Jurkat, Clone E6-1 (cell line): Measurements from ENCODE around the gene HDHD5. TPM values are rescaled to one million over a fixed set of nuclear protein-coding genes. Genes with fewer than 3 reads are reported as not detected.
A peak's percentile ranks its signal among the peaks of the same experiment; 100 is the strongest.

Source experiments
- DNase-seq: peaks from one replicate; pipeline ENCODE4 v3.0.0-alpha.2; 2011; ENCODE audit warnings: low read depth, low spot score
- H3K4me3 ChIP-seq: 2 replicates; pipeline ENCODE4 v1.5.1; 2011; ENCODE audit warnings: mild to moderate bottlenecking, low read length, control low read depth, moderate library complexity
- polyA plus RNA-seq: library from polyadenylated mRNA; unstranded; fragments of >200 nt; gene quantifications from one replicate; pipeline ENCODE4 v1.2.1, GENCODE V29; 2012; ENCODE audit warnings: missing spikeins; ENCODE audit not compliant: insufficient read length, insufficient read depth

The HDHD5 gene
- polyA plus RNA-seq, result 89.4 TPM

DNA sequence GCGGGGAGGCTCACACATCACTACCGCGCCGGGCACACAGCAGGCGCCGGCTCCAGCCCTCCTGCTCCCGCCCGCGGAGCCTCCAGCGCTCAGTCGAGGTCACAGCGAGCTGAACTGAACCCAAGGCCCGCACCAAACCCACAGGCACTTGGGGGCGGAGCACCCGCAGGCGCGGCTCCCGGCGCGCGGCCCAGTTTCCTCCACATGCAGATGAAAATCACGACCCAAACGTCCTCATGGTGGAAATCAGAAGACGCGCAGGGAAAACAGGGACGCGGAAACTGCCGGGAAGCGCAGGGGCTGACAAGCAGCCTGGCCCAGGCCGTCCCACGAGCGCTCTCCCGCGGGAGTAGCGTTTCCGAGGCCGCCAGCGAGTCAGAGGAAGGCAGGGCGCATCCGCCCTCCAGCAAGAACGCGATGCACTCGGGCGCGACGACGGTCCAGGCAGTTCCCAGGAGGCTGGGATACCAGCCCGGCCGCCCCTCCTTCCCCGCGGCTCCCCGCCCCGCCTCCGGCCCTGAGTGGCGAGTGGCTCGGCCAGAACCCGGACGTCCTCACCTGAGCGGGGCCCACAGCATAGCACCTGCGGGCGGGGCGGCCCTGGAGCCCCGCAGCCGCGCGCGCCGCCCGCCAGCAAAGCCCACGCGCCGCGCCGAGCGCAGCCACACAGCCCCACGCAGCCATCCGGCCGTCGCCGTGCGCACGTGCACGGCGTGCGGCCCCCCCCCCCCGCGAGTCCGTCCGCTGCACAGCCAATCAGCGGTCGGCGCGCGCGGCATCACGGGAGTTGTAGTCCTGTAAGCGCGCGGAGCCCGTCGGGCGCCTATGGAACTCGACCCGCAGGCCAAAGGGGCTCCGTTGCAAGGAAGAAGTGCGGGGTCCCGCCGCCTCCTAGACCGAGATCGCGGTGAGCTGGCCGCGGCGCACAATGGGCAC lies at the start of gene HDHD5:
Gene HDHD5, minus strand, starts transcription at position 710 of the 936 bp plus-strand sequence. Its CDS starts 26 bp downstream, at position 684.
- DNase-seq, result peak; percentile 78
- H3K4me3 ChIP-seq, result peak within 1 kb of the TSS; percentile 86

DNA sequence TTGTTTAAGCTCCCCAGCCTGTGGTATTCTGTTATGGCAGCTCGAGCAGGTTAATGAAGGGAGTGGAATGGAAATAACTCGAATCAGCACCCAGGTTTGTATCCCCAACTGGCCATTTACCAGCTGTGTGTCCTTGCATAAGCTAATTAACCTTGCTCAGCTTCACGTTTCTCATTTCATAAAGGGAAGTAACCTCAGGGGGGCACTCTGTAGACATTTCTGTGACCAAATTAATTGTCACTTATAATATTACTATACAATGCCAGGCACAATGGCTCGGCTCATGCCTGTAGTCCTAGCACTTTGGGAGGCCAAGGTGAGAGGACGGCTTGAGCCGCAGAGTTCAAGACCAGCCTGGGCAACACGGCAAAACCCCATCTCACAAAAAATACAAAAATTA lies 46.4 kb upstream of the HDHD5 start:
- DNase-seq, result no peak
- no peak overlapping the region for H3K4me3 ChIP-seq

DNA sequence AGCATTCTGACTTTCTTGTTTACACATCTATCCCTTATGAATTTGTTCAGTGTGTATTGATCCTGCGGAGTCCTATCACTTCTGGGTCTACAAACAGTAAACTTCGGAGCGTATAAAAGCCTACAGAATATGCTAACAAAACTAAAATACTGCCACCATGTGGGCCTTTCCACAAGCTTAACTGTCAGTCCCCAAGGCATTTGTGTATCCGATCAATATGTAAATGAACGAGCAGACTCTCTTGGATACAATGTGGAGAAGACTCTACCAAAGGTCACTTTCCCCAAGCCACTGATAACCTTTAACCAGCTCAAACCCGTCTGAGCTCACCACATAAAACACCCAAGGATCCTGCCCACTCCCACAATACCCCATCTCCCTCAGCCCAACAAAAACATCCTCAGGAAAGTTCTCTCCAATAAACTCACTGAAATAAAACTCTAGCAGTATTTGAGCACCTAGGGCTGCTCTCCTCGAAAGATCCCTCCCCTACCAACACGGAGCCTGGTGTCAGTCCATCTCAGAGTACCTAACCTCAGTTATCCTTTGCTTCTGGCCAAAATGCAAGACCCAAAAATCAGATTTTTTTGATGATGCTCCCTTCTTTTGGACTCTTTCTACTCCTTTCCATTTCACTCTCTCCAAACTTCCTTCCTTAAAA lies 42.3 kb upstream of the HDHD5 start:
- no peak for DNase-seq
- H3K4me3 ChIP-seq, result no peak overlapping the region

DNA sequence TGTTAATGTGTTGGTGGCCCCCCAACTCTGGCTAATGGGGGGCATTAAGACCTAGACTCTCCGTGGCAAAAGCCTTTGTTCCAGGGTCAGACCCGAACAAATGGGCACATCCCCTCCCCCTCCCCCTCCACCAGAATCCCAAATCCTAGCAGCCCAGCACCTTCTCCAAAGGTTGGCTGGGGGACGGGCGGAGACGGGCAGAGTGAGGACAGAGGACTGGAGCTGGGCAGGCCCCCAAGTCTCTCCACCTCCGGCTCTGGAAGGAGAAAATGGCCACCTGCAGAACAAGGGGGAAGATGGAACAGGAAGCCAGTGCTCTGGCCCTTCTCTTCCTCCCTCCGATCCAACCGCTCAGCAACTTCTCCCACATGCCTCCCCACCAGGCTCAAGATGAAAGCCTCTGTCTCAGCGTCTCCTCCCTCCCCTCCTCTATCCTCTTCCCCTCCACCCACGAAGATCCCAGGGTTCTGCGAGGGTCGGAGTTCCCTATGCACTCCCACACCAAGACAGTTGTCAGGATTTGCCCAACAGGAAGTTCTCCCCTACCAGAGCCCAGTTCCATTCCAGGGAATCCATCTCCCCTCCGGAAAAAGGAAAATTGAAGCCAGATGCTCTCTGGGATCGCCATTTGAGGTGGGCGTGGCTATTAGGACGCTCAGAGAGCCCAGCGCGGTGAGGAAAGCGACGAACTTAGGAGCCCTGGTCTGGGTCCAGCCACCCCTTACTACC lies 40.1 kb upstream of the HDHD5 start:
- no peak for DNase-seq
- no peak overlapping the region for H3K4me3 ChIP-seq

DNA sequence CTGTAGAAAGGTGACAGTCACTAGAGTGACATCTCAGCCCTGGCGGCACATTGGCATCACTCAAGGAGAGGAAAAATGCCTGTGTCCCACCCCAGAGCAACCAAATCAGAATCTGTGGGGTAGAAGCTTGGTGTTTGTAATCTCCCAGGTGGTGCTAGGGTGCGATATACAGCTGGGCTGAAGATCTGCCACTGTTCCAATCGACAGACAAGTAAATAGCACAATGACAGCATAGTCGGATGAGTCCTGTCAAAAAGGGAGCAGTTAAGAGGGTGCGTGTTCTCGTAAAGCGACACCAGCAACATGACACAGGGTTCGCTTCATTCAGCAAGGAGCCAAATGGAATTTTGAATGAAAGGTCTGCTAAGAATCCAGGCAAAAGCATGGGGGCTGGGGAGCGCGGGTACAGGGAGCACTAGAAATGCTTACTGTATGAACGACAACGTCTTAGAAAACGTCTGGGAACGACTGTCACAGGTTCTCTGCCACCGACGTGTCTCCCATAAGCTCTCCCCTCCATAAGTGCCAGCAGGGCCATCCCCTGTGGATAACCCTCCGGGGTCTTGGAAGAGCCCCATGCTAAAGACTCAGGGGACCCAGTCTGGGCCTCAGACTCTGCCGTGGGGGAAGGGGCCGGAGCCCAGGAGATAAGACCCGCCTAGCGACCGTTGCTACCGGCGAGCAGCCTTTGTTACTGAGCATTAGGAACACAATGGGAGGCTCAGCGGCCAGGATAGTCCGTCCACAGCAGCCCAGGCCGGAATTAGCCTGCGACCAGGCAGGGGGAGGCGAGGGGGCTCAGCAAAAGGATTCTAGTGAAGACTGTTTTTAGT lies 39.3 kb upstream of the HDHD5 start:
- no peak overlapping the region for H3K4me3 ChIP-seq
- no peak for DNase-seq

DNA sequence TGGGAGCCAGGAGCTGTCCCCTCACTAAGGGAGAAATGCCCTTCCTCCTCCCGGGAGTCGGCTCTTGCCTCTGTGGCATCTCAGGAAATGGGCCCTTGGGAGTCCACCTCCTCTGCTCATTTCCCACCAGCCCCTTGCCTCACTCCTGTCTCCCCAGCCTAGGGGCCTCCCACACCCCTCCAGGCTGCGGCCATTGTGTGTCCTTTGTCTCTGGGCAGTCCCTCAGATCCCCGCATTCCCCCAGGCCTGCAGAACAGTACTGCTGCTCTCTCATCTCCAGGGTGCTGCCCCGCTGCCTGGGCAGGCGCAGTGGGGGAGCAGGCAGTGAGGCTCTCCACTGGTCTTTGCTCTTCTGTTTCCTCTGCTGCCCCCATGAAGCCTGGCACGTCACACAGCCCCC lies 35.1 kb upstream of the HDHD5 start:
- no peak overlapping the region for H3K4me3 ChIP-seq
- DNase-seq, result no peak

DNA sequence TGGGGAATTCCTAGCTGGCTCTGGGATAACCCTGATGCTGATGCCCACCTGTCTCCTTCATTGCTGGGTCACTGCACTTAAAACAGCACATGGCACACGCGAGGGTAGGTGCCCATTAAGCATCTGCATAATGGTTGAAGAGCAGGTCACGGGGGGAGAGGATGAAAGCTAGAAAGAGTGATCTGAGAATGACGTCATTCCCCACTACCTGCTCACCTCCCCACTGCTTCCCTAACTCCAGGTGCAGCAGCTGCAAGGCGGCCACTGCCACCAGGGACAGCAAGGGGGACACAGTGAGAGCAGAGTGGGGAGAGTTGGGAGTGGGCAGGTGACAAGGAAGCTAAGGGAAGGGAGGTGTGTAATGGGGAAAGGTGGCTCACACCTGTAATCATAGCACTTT lies 33.1 kb upstream of the HDHD5 start:
- H3K4me3 ChIP-seq, result no peak overlapping the region
- DNase-seq, result no peak

DNA sequence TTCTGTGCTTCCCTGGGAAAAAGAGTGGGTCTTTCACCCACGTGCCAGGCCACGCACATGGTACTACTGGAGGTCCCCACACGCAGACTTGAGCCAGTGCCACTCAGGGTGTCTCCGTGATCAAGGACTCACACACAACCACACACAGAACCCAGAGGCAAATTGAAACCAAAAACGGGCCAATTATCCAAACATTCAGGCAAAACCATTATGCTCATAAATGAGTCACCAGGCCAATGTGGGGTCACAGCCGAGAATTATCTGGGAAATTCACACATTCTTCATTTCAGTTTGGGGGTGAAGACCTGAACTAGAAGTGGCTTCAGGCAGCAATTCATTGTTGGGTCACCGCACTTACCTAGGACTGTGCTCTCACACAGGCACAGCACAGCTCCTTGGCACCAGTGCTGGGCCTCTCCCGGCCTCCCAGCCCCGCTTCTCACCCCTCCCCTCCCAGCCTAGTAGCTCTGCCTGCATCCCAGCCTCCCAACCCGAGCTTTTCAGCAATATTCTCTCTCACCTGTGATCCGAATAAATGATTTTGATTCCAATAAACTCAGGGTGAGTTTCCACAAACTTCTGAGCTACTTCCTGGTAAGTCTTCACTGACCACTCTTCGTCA lies 32.2 kb upstream of the HDHD5 start:
- DNase-seq, result no peak

DNA sequence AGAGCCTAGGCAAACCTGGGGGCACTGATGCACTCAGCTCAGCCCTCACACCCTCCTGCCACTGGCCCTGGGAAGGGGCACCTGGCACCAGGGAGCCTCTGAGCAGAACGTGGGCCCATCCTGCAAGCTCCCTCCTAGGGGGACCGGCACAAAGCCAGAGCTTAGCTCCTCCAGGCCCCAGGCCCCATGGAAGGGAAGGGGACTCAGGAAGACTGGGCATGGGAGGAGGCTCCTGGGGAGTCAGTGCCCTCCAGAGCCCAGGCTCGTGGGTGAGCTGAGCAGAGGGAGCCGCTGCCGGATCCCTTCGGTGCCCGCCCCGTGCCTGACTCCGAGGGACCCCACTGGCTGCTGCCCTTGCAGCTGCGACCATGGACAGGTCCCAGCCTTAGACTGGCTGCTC lies 31.6 kb upstream of the HDHD5 start:
- DNase-seq, result no peak
- H3K4me3 ChIP-seq, result no peak overlapping the region

More for the DNA sequence above, 32.2 kb upstream of the HDHD5 start:
- H3K4me3 ChIP-seq, result no peak overlapping the region

DNA sequence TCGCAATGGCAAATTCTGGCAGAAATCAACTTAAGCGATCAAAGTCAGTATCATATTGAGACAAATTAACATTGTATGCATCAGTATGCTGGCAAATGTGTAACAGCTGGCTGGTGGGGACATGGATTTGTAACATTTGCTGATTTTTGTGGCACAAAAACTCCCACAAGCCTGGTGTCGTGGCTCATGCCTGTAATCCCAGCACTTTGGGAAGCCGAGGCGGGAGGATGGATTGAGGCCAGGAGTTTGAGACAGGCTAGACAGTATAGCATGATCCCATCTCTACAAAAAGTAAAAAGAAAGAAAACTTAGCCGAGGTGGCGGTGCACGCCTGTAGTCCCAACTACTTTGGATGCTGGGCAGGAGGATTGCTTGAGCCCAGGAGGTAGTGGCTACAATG lies 17.6 kb upstream of the HDHD5 start:
- H3K4me3 ChIP-seq, result no peak overlapping the region
- no peak for DNase-seq

DNA sequence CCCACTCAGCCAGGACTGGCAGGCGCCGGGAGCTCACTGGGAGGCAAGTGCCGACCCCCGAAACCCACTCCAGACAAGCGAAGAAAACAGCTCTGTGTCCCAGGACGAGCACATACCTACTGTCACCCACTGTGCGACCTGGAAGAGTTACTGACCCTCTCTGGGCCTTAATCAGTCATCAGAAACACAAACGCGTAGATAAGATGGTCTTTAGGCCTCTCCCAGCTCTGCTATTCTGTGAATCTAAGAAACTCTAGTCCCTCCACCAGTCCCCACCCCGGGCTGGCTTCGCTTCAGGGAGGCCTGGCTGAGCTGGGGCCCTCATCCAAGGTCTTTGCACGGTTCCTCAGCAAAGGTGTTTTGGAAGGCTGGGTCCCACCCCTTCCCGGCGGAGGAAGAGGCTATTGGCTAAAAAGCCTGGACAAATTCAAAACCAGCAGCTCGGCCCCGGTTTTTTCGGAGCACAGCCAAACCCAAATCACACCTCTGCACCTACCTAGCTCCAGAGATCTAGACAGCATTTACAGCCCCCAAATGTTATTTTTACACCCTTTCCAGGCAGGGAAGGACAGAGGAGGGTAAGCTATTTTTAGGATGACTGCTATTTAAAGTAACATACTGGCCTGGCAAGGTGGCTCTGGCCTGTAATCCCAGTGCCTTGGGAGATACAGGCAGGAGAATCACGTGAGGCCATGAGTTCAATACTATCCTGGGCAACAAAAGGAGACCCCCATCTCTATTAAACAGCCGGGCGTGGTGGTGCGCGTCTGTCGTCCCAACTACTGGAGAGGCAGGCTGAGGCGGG lies 13.2 kb upstream of the HDHD5 start:
- DNase-seq, result no peak
- H3K4me3 ChIP-seq, result peak overlapping the region; percentile 70

DNA sequence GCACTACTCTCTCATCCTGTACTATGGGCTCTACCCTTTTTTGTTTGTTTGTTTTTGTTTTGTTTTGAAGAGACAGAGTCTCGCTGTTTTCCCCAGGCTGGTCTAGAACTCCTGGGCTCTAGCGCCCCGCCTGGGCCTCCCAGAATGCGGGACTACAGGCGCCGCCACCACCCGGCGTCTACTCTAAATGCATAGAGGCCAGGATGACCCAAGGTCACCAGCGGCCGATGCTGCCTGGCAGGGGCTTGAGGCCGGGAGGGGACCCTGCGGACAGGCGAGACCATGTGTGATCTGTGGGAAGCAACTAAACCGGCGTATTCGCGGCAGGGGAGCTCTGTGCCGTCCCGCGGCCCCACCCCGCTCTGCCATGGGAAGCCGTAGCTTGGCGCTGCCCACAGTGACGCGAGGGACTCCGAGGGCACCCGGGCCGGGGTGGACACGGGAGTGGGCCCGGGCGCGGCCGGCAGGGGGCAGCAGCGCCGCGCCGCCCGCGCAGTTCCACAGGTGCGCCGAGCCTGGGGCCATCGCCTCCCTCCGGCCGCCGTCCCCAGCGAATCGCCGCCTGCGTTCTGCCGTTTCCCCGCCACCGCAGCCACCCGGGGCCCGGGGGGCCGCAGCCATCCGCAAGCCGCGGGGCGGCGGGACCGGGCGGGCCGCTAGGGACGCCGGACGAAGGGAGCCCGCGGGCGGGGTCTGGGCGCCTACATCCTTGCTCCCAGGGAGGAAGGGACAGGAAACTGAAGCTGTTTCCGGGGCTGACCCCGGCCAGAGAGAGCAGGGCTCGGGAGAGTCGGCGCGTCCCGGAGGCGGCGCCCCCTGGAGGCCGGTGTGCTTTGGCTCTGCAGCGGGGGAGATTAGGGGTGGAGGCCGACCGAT lies 12.3 kb upstream of the HDHD5 start:
- peak overlapping the region; percentile 70 for H3K4me3 ChIP-seq
- peak; percentile 66 for DNase-seq

DNA sequence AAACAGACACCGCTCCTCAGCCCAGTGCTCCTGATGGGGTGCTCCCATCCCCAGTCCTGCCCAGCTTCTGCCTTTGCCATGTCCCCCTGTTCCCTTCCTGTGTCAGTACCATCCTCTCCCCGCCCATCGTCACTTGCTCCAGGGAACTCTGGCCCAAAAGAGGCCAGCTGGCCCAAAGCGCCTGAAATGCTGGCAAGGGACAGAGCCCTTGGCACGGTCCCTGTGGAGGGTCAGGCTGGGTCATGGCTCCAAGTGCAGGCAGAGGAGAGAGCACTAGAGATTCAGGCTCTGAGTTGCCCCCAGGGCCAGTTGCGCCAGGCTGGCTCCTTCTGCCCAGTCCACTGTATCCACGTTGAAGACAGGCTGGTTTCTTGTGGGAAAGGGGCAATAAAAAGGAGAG lies 8.4 kb upstream of the HDHD5 start:
- no peak overlapping the region for H3K4me3 ChIP-seq
- DNase-seq, result no peak

DNA sequence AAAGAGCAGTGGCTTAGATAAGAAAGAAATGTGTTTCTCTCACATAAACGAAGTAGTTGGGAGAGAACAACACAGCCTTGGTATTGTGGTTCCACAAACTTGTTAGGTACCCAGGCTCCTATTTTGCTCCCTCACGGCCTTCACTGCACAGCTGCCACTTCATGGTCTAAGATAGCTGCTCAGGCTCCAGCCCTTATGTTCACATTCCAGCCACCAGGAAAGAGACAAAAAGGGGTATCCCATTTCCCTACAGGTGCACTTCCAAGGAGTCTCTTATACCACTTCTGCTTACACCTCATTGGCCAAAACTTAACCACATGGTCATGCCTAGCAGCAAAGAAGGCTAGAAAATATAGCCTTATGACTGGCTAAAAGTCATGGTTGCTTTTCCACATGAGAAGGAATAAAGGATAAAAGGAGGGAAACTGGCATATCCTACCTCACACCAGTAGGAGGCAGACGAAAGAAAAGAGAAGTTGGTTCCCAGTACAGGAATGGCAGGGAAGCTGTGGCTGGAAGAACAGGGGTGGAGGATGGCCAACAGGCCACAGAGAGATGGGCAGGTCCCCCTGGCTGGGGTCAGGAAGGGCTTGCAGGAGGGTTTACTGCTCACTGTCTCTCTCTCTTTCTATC lies 5.4 kb upstream of the HDHD5 start:
- no peak overlapping the region for H3K4me3 ChIP-seq
- DNase-seq, result no peak

DNA sequence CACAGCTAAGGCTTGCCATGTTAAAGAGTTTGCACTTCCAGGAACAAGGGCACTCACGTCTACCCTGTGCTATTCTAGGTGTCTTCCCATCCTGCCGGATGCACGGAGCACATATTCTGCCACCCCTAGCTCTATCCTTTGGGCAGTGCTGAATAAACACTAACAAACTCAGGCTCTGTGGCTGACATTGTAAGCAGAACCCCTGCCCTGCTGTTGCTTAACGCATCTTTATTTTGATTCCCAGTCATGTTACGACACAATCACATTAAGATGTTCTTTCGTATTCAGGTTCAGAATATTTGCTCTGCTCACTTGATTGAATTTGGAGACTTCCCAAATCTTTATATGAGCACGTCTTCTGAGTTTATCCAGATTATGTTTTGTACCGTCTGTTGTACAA lies 3.7 kb upstream of the HDHD5 start:
- no peak for DNase-seq
- H3K4me3 ChIP-seq, result no peak overlapping the region

DNA sequence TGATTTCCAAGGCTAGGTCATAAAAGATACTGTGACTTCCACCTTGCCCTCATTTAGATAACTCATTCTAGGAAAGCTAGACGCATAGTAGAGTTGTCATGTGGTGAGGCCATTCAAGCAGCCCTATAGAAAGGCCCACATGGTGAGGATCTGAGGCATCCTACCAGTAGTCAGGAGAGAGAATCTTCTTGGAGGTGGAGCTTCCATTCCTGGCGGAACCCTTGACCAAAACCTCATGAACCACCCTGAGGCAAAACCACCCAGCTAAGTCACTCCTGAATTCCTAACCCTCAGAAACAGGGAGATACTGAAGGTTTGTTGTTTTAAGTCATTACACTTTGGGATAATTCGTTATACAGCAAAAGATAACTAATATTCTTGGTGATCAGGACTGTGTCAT lies 2.9 kb upstream of the HDHD5 start:
- H3K4me3 ChIP-seq, result no peak overlapping the region
- DNase-seq, result no peak
